GM19238 (cell line): ENCODE data around the gene CAMTA1.
A peak's percentile ranks its signal among the peaks of the same experiment; 100 is the strongest.

ENCODE experiments used
- DNase-seq: peaks from one replicate; pipeline ENCODE4 v3.0.0; 2011; ENCODE audit warnings: low spot score; ENCODE audit not compliant: insufficient read length

Gene CAMTA1

GRCh38 chr1:7068552-7068951 is 283.3 kb downstream of the CAMTA1 start:
- DNase-seq: no peak

- DNase-seq: no peak
These were observed 284.7 kb downstream of the CAMTA1 start for GRCh38 chr1:7069931-7070330.

- peak; percentile 64 for DNase-seq
These were observed 285.3 kb downstream of the CAMTA1 start for GRCh38 chr1:7070389-7071029.

GRCh38 chr1:7076117-7076516 is 290.9 kb downstream of the CAMTA1 start:
- no peak for DNase-seq

- no peak for DNase-seq
These were observed 291.3 kb downstream of the CAMTA1 start for GRCh38 chr1:7076572-7076971.

GRCh38 chr1:7077136-7077535 is 291.9 kb downstream of the CAMTA1 start:
- no peak for DNase-seq

- no peak for DNase-seq
These were observed 292.7 kb downstream of the CAMTA1 start for GRCh38 chr1:7077970-7078369.

- DNase-seq: no peak
These were observed 294.4 kb downstream of the CAMTA1 start for GRCh38 chr1:7079637-7080036.

- no peak for DNase-seq
These were observed 299.1 kb downstream of the CAMTA1 start for GRCh38 chr1:7084232-7084894.

- DNase-seq: no peak
These were observed 300.3 kb downstream of the CAMTA1 start for GRCh38 chr1:7085521-7085920.

GRCh38 chr1:7086106-7086505 is 300.9 kb downstream of the CAMTA1 start:
- DNase-seq: no peak

- DNase-seq: no peak
These were observed 302.6 kb downstream of the CAMTA1 start for GRCh38 chr1:7087888-7088287.

GRCh38 chr1:7089497-7089896 is 304.2 kb downstream of the CAMTA1 start:
- DNase-seq: no peak

GRCh38 chr1:7093297-7093696 is 308.0 kb downstream of the CAMTA1 start:
- DNase-seq: no peak

- DNase-seq: no peak
These were observed 308.8 kb downstream of the CAMTA1 start for GRCh38 chr1:7094086-7094485.

GRCh38 chr1:7094509-7094908 is 309.3 kb downstream of the CAMTA1 start:
- DNase-seq: no peak

- DNase-seq: no peak
These were observed 310.2 kb downstream of the CAMTA1 start for GRCh38 chr1:7095343-7095964.

GRCh38 chr1:7097938-7098592 is 312.8 kb downstream of the CAMTA1 start:
- DNase-seq: no peak

GRCh38 chr1:7098641-7099040 is 313.4 kb downstream of the CAMTA1 start:
- no peak for DNase-seq

GRCh38 chr1:7100479-7100878 is 315.2 kb downstream of the CAMTA1 start:
- DNase-seq: no peak

GRCh38 chr1:7101187-7101586 is 315.9 kb downstream of the CAMTA1 start:
- no peak for DNase-seq

- DNase-seq: no peak
These were observed 318.1 kb downstream of the CAMTA1 start for GRCh38 chr1:7103361-7103782.
